T-helper 2 cell treated with Interferon-gamma antibody and Interleukin-4, amounts not matched to agents 5 μg/mL and 100 μg/mL, for 36 hours (primary cell): Measurements from ENCODE around the gene FBXL19.

ENCODE experiments used
- DNase-seq: peaks from one replicate; pipeline ENCODE4 v3.0.0; 2021; ENCODE audit warnings: low spot score
- H3K27ac Mint-ChIP-seq: one replicate; pipeline ENCODE4 v1.8.0; 2021; ENCODE audit warnings: mild to moderate bottlenecking, mixed read lengths
- H3K27me3 Mint-ChIP-seq: one replicate; pipeline ENCODE4 v1.8.0; 2021; ENCODE audit warnings: low read depth, mixed read lengths
- H3K36me3 Mint-ChIP-seq: one replicate; pipeline ENCODE4 v1.8.0; 2021; ENCODE audit warnings: low read depth, mixed read lengths
- H3K4me1 Mint-ChIP-seq: one replicate; pipeline ENCODE4 v1.8.0; 2021; ENCODE audit warnings: low read depth, mixed read lengths
- H3K4me3 Mint-ChIP-seq: one replicate; pipeline ENCODE4 v1.8.0; 2022; ENCODE audit warnings: mild to moderate bottlenecking, moderate library complexity, mixed read lengths
- H3K9me3 Mint-ChIP-seq: one replicate; pipeline ENCODE4 v1.8.0; 2021; ENCODE audit warnings: mixed read lengths

The FBXL19 gene

GRCh38 chr16:30996324-30996984 is 73.1 kb downstream of the FBXL19 start:
- no peak for DNase-seq
- H3K36me3 Mint-ChIP-seq: no peaks in the 10 kb centered on the region
- H3K27ac Mint-ChIP-seq: peak overlapping the region; percentile 79

GRCh38 chr16:30996985-30997724 is 73.8 kb downstream of the FBXL19 start:
- peaks cover 12% of the 10 kb centered on the region for H3K4me1 Mint-ChIP-seq
- no peaks in the 10 kb centered on the region for H3K9me3 Mint-ChIP-seq
- H3K27ac Mint-ChIP-seq: peak overlapping the region; percentile 79
- peaks cover 4% of the 10 kb centered on the region for H3K27me3 Mint-ChIP-seq
- H3K36me3 Mint-ChIP-seq: no peaks in the 10 kb centered on the region
- peak; percentile 66 for DNase-seq
- peak overlapping the region; percentile 89 for H3K4me3 Mint-ChIP-seq

More at GRCh38 chr16:30996324-30996984, 73.1 kb downstream of the FBXL19 start:
- no peaks in the 10 kb centered on the region for H3K9me3 Mint-ChIP-seq
- peak overlapping the region; percentile 89 for H3K4me3 Mint-ChIP-seq
- peaks cover 4% of the 10 kb centered on the region for H3K27me3 Mint-ChIP-seq
- H3K4me1 Mint-ChIP-seq: peaks cover 12% of the 10 kb centered on the region

GRCh38 chr16:30997725-30998711 is 74.6 kb downstream of the FBXL19 start:
- Mint-ChIP-seq H3K27ac (no peak overlapping the region), H3K4me3 (peak overlapping the region; percentile 61), H3K36me3 (no peaks in the 10 kb centered on the region)

More at GRCh38 chr16:30997725-30998711, 74.6 kb downstream of the FBXL19 start:
- no peak for DNase-seq
- H3K27me3 Mint-ChIP-seq: peaks cover 4% of the 10 kb centered on the region
- peaks cover 8% of the 10 kb centered on the region for H3K4me1 Mint-ChIP-seq
- H3K9me3 Mint-ChIP-seq: no peaks in the 10 kb centered on the region
